ENCODE data around the gene PLEKHA7.

GRCh38 chr11:16797776-16798175, 216.4 kb downstream of the PLEKHA7 start:
- TF ChIP-seq POLR2A (IDR thresholded peaks at IDR 0.05; ENCODE audit: low read length) = no peak
- no peak for TF ChIP-seq GATA1 (IDR thresholded peaks at IDR 0.05; ENCODE audit: low read depth, low read length)
